Epithelial cell of esophagus (primary cell): ENCODE data around the gene PDE6H.

Experiments used
- DNase-seq: peaks from one replicate; pipeline ENCODE4 v3.0.0; 2010; ENCODE audit warnings: low read depth
- H3K4me3 ChIP-seq: 2 replicates; pipeline ENCODE4 v1.5.1; 2011; ENCODE audit warnings: mild to moderate bottlenecking, low read length, control low read depth
- TF ChIP-seq, protein P1 (sequence below): IDR thresholded peaks from 2 replicates; pipeline ENCODE4 v1.5.1; 2011; ENCODE audit warnings: low read depth, mild to moderate bottlenecking, low read length, control low read depth, inconsistent platforms; ENCODE audit not compliant: insufficient read depth; ENCODE audit errors: missing control alignments

PDE6H gene

DNA sequence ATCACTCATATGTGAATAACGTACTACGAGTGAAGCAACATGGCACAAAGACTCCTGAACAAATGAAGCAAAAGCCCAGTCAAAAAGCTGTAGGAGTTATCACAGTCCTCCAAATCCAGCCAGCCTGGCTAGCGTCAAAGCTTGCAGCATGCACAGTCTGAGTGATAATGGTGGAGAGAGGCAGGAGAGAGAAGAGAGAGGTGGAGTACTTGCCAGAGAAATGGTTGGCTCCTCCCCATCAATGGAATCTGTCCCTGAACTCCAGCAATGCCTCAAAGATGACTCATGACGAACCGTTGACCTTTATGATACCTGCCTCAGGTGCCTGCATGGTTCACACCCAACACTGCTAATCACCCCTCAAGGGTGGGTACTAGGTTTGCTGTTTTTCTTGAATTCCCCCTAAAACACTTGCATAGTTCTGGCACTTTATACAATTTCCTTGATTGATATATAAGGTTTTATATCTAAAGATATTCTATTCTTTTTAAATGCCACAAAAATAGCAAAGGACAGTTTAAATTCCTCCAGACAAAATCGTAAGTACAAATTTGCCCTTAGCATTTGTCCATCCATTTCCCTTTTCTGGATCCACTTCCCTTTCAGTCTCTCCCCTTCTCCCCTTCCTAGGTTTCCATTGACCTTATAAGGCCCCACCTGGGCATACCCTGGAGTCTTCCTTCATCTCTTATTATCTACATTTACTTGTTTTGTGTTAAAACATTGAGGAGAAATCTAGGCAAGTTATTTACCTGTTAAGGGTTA, 21.7 kb upstream of the PDE6H start:
- DNase-seq, result peak; percentile 84
- H3K4me3 ChIP-seq, result no peak overlapping the region
- TF ChIP-seq, protein P1, sequence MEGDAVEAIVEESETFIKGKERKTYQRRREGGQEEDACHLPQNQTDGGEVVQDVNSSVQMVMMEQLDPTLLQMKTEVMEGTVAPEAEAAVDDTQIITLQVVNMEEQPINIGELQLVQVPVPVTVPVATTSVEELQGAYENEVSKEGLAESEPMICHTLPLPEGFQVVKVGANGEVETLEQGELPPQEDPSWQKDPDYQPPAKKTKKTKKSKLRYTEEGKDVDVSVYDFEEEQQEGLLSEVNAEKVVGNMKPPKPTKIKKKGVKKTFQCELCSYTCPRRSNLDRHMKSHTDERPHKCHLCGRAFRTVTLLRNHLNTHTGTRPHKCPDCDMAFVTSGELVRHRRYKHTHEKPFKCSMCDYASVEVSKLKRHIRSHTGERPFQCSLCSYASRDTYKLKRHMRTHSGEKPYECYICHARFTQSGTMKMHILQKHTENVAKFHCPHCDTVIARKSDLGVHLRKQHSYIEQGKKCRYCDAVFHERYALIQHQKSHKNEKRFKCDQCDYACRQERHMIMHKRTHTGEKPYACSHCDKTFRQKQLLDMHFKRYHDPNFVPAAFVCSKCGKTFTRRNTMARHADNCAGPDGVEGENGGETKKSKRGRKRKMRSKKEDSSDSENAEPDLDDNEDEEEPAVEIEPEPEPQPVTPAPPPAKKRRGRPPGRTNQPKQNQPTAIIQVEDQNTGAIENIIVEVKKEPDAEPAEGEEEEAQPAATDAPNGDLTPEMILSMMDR, result no peak

DNA sequence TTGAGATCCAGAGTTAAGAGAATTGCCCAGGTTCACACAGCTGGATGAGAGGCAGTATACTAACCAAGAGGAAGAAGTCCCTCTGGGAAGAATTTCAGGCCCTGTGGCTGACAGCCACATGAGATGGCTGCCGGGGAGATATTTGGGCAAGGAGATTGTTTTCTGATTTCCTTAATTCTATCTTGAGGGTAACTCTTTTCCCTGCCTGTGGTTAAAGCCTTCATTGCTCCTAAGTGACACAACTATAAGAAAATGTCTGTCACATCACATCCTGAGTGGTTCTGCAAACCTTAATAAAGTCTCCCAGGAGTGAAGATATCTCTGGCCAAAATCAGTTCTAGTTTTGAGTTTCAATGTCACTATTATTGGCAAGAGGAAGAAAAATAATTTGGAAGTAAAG, 21.0 kb upstream of the PDE6H start:
- TF ChIP-seq, protein P1, result no peak
- H3K4me3 ChIP-seq, result no peak overlapping the region
- DNase-seq, result no peak

DNA sequence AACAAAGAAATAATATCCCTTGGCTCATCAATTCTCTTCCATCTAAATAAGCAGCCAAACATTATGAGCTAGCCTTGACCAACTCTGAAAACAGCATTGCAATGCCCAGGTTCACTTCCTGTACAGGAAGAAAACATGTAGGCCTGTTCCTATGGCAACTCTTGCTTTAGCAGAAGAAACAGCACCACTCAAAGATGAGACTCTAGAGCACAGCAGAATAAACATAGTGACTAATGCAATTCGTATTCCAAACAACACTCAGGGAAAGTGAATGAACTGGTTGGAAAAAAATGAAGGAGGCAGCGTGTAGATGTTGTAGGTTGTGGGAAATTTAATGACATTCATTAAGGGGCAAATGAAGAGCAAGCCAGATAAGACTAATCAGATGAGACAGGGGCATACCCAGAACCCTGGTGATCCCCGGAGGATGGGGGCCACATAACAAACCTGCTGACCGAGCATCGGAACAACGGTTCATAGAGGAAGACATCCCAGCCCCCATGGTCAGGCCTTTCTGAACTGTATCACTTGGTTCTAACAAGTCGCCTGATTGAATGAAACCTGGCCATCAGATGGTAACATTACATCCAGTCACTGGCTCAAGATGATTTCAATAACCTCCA, 20.4 kb upstream of the PDE6H start:
- peak; percentile 96 for DNase-seq
- no peak overlapping the region for H3K4me3 ChIP-seq

DNA sequence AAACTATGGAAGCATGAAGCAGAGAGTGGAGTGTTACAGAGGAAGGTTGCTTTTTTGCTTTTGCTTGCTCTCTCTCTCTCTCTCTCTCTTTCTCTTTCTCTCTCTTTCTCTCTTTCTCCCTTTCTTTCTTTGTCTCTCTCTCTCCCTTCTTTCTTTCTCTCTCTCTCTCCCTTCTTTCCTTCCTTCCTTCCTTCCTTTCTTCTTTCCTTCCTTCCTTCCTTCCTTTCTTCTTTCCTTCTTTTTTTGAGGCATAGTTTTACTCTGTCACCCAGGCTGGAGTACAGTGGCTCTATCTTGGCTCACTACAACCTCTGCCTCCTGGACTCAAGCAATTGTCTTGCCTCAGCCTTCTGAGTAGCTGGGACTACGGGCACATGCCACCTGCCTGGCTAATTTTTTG, 19.1 kb upstream of the PDE6H start:
- H3K4me3 ChIP-seq, result no peak overlapping the region
- TF ChIP-seq, protein P1, result no peak
- DNase-seq, result no peak

More for the DNA sequence above, 20.4 kb upstream of the PDE6H start:
- TF ChIP-seq, protein P1, result no peak

DNA sequence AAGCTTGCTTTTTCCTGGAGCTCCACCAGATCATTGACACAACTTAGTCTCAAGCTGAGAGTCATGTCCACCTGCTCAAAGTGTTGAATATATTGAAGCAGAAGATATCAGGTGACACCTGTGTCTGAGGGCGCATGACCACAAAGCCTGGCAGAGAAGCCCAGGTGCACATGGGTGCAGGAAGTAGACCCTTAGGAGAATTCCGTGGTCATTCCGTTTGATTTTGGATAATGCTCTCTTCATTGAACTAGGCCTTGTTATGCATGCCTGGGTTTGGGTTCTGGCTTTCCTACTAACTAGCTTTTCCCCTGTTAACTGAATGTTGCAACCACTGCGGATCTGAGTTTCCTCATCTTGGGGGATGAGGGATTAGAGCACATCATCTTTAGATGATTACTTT, 18.6 kb upstream of the PDE6H start:
- TF ChIP-seq, protein P1, result no peak
- no peak for DNase-seq
- H3K4me3 ChIP-seq, result no peak overlapping the region

DNA sequence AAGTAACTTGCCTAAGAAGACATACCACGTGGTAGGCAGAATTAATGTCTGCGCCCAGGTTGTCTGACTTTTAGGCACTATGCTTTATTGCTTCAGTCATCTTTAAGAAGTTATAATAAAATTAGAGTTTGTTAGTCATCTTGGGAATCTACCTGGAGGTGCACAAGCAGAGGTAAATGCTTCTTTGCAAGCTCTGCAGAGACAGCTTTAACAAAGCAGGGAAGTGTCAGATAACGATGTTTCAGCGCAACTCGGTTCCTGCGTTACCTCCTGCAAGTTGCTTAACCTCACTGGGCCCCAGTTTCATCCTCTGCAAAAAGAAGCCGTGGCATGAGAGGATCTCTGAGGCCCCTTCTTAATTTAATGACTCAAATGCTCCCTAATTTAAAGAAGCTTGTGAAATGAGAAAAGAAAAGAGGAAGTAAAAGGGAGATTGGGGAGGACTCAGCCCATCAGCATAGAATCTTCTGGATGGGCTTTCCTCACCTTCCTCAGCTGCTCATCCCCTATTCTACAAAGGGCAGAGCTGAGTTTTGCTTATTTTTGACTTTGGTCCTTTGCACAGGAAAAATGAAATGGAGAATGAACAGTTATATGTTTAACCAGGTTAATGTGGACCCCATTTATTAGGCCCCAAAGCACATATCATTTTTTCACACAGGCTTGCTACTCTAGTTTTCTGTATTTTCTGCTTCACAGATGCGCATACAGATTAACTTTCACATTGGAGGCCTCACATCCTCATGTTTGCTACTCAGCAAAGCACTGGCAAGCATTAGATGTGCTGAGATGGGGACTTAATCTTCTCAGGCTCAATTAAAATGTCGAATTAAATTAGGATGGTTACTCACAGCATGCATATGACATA, 16.6 kb upstream of the PDE6H start:
- TF ChIP-seq, protein P1, result no peak
- H3K4me3 ChIP-seq, result no peak overlapping the region
- DNase-seq, result no peak
